Adipocyte (in vitro differentiated cells): ENCODE data around the gene CXCR6.
A peak's percentile ranks its signal among the peaks of the same experiment; 100 is the strongest.

ENCODE experiments used
- DNase-seq: peaks from one replicate; pipeline ENCODE4 v3.0.0-alpha.2; 2015; ENCODE audit warnings: low read depth
- H3K27me3 ChIP-seq: replicated peaks from 2 replicates; pipeline ENCODE4 v1.7.0; 2013; ENCODE audit warnings: mild to moderate bottlenecking, low read length, moderate library complexity; ENCODE audit not compliant: control insufficient read depth, insufficient read depth
- H3K36me3 ChIP-seq: 2 replicates; pipeline ENCODE4 v1.7.0; 2013; ENCODE audit warnings: low read length, mild to moderate bottlenecking, moderate library complexity; ENCODE audit not compliant: control insufficient read depth, insufficient read depth, severe bottlenecking
- H3K4me1 ChIP-seq: 2 replicates; pipeline ENCODE4 v1.7.0; 2013; ENCODE audit warnings: mild to moderate bottlenecking, low read length, moderate library complexity; ENCODE audit not compliant: control insufficient read depth, insufficient read depth
- H3K4me3 ChIP-seq: 2 replicates; pipeline ENCODE4 v1.7.0; 2013; ENCODE audit warnings: mild to moderate bottlenecking, low read length, moderate library complexity
- H3K9ac ChIP-seq: 2 replicates; pipeline ENCODE4 v1.7.0; 2013; ENCODE audit warnings: mild to moderate bottlenecking, low read length, moderate library complexity
- H3K9me3 ChIP-seq: 2 replicates; pipeline ENCODE4 v1.7.0; 2013; ENCODE audit warnings: mild to moderate bottlenecking, low read length, moderate library complexity; ENCODE audit not compliant: control insufficient read depth

Gene CXCR6

GRCh38 chr3:45972534-45973402 is 29.5 kb downstream of the CXCR6 start:
- Histone ChIP-seq H3K9me3 (no peaks in the 10 kb centered on the region), H3K4me3 (no peak overlapping the region), H3K4me1 (peaks cover 16% of the 10 kb centered on the region), H3K36me3 (peaks cover 47% of the 10 kb centered on the region), H3K9ac (no peak overlapping the region), H3K27me3 (no peaks in the 10 kb centered on the region)
- DNase-seq, result peak; percentile 92

- Histone ChIP-seq H3K9me3 (no peaks in the 10 kb centered on the region), H3K27me3 (no peaks in the 10 kb centered on the region), H3K9ac (no peak overlapping the region), H3K36me3 (peaks cover 55% of the 10 kb centered on the region), H3K4me3 (no peak overlapping the region), H3K4me1 (peaks cover 13% of the 10 kb centered on the region)
- DNase-seq, result no peak
Measured at GRCh38 chr3:45974686-45975085, 31.4 kb downstream of the CXCR6 start.

GRCh38 chr3:45975686-45976085 is 32.4 kb downstream of the CXCR6 start:
- Histone ChIP-seq H3K36me3 (peaks cover 53% of the 10 kb centered on the region), H3K27me3 (no peaks in the 10 kb centered on the region), H3K4me1 (peaks cover 16% of the 10 kb centered on the region), H3K4me3 (no peak overlapping the region), H3K9me3 (no peaks in the 10 kb centered on the region), H3K9ac (no peak overlapping the region)
- no peak for DNase-seq

GRCh38 chr3:45976191-45977091 is 33.2 kb downstream of the CXCR6 start:
- no peak for DNase-seq
- Histone ChIP-seq H3K36me3 (peaks cover 59% of the 10 kb centered on the region), H3K4me1 (peaks cover 22% of the 10 kb centered on the region), H3K9ac (no peak overlapping the region), H3K9me3 (no peaks in the 10 kb centered on the region), H3K4me3 (no peak overlapping the region), H3K27me3 (no peaks in the 10 kb centered on the region)

- Histone ChIP-seq H3K9me3 (no peaks in the 10 kb centered on the region), H3K36me3 (peaks cover 74% of the 10 kb centered on the region), H3K9ac (no peak overlapping the region), H3K4me1 (peaks cover 14% of the 10 kb centered on the region), H3K27me3 (no peaks in the 10 kb centered on the region), H3K4me3 (no peak overlapping the region)
- no peak for DNase-seq
Measured at GRCh38 chr3:45978006-45978761, 34.9 kb downstream of the CXCR6 start.

- Histone ChIP-seq H3K36me3 (peaks cover 84% of the 10 kb centered on the region), H3K9me3 (no peaks in the 10 kb centered on the region), H3K27me3 (no peaks in the 10 kb centered on the region), H3K4me3 (no peak overlapping the region), H3K4me1 (peaks cover 12% of the 10 kb centered on the region), H3K9ac (no peak overlapping the region)
- DNase-seq, result no peak
Measured at GRCh38 chr3:45979378-45979777, 36.1 kb downstream of the CXCR6 start.

- Histone ChIP-seq H3K27me3 (no peaks in the 10 kb centered on the region), H3K4me1 (peaks cover 14% of the 10 kb centered on the region), H3K9ac (no peak overlapping the region), H3K4me3 (no peak overlapping the region), H3K36me3 (peaks cover 76% of the 10 kb centered on the region), H3K9me3 (no peaks in the 10 kb centered on the region)
- DNase-seq, result no peak
Measured at GRCh38 chr3:45980229-45980813, 37.1 kb downstream of the CXCR6 start.

- peaks cover 72% of the 10 kb centered on the region for H3K36me3 ChIP-seq
- no peaks in the 10 kb centered on the region for H3K9me3 ChIP-seq
- no peak for DNase-seq
- no peak overlapping the region for H3K4me3 ChIP-seq
- no peak overlapping the region for H3K9ac ChIP-seq
- no peaks in the 10 kb centered on the region for H3K27me3 ChIP-seq
- peaks cover 19% of the 10 kb centered on the region for H3K4me1 ChIP-seq
Measured at GRCh38 chr3:45980819-45981218, 37.6 kb downstream of the CXCR6 start.

GRCh38 chr3:45981346-45982074 is 38.2 kb downstream of the CXCR6 start:
- Histone ChIP-seq H3K4me1 (peaks cover 26% of the 10 kb centered on the region), H3K4me3 (no peak overlapping the region), H3K9ac (no peak overlapping the region), H3K27me3 (no peaks in the 10 kb centered on the region), H3K36me3 (peaks cover 65% of the 10 kb centered on the region), H3K9me3 (no peaks in the 10 kb centered on the region)
- peak; percentile 56 for DNase-seq

- Histone ChIP-seq H3K4me1 (peaks cover 48% of the 10 kb centered on the region), H3K9ac (no peak overlapping the region), H3K4me3 (no peak overlapping the region), H3K27me3 (no peaks in the 10 kb centered on the region), H3K36me3 (peaks cover 47% of the 10 kb centered on the region), H3K9me3 (no peaks in the 10 kb centered on the region)
- no peak for DNase-seq
Measured at GRCh38 chr3:45983770-45984169, 40.5 kb downstream of the CXCR6 start.
